ENCODE measurements around the gene STAC. TPM values are rescaled to one million over a fixed set of nuclear protein-coding genes. Genes with fewer than 3 reads are reported as not detected.
"Not testable (repeated sequence)": the region's sequence is repeated elsewhere in the genome, so short reads cannot be mapped to it uniquely, and the experiment has no call there.

The STAC gene
- total RNA-seq, 1 donor from 2014 or later, result 0.30 TPM

DNA sequence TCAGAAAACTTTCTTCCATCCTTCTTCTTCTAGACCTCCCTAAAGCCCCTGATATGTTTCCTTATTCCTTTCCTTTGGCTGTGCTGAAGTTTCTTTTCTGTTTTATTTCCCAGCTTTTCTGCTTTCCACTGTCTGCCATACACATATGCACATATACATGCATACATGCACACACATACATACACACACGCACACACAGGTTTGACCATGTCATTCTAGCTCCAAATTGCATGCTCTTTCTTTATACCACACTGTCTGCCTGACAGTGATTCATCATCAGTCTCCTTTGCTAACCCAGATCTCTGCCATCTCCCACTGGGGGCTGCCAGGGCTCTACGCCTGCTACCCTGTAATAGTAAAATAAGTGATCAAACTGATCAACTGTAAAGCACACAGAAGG is 181.3 kb downstream of the STAC start:
- intact Hi-C loops (cut with micrococcal nuclease), result no loop called here
- DNase-seq, result no peak

DNA sequence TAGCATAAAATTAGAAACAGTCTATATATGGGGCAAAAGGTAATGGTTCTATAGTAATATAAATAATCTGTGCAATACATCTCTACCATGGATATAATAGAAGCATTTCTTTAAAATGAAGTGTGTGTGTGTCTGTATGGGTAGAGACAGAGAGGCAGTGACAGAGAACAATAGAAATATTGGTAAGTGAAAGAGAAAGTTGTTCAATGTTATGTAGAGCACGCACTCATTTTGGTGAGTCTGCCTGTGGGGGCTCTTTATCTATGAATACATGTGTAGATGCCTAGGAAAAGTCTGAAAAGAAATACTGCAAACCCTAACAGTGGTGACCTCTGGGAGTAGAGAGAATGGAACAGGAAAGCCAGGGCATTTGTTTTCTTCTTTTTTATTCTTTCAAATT is 182.6 kb downstream of the STAC start:
- TF ChIP-seq, protein P1, sequence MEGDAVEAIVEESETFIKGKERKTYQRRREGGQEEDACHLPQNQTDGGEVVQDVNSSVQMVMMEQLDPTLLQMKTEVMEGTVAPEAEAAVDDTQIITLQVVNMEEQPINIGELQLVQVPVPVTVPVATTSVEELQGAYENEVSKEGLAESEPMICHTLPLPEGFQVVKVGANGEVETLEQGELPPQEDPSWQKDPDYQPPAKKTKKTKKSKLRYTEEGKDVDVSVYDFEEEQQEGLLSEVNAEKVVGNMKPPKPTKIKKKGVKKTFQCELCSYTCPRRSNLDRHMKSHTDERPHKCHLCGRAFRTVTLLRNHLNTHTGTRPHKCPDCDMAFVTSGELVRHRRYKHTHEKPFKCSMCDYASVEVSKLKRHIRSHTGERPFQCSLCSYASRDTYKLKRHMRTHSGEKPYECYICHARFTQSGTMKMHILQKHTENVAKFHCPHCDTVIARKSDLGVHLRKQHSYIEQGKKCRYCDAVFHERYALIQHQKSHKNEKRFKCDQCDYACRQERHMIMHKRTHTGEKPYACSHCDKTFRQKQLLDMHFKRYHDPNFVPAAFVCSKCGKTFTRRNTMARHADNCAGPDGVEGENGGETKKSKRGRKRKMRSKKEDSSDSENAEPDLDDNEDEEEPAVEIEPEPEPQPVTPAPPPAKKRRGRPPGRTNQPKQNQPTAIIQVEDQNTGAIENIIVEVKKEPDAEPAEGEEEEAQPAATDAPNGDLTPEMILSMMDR (IDR thresholded peaks at IDR 0.05; ENCODE audit: borderline replicate concordance), result no peak
- Histone ChIP-seq H3K27ac (replicated peaks) (no peak overlapping the region), H3K4me1 (no peaks in the 10 kb centered on the region), H3K27me3 (ENCODE audit: low read depth) (peaks cover 9% of the 10 kb centered on the region), H3K9me3 (replicated peaks) (peaks cover 11% of the 10 kb centered on the region), H3K36me3 (no peaks in the 10 kb centered on the region), H3K4me3 (no peak overlapping the region)
- DNase-seq, result no peak
- intact Hi-C loops (cut with micrococcal nuclease), result no loop called here

More for the DNA sequence above, 181.3 kb downstream of the STAC start:
- TF ChIP-seq, protein P1 (IDR thresholded peaks at IDR 0.05; ENCODE audit: borderline replicate concordance), result no peak
- no peak overlapping the region for H3K4me3 ChIP-seq
- peaks cover 9% of the 10 kb centered on the region for H3K27me3 ChIP-seq (ENCODE audit: low read depth)
- H3K9me3 ChIP-seq (replicated peaks), result peaks cover 6% of the 10 kb centered on the region
- no peak overlapping the region for H3K27ac ChIP-seq (replicated peaks)
- H3K36me3 ChIP-seq, result no peaks in the 10 kb centered on the region
- H3K4me1 ChIP-seq, result no peaks in the 10 kb centered on the region

DNA sequence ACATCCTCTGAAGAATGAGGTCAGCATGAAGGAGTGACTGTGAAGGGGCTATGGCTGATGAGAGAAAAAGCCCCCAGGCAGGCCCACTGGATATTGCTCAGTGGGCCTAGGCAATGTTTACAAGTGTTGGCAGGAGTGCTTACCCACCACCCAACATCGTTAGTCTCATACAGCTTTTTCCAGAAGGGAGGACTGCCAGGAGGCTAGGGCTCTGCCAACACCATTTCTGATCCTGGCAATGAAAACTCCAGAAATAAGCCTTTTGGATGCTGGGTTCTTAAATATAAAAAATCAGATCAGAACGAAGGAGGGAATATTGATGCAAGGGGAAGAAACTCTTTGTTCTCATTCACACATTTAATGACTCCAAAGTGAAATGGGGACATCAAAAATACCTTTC is 194.9 kb downstream of the STAC start:
- Histone ChIP-seq H3K27me3 (ENCODE audit: low read depth) (no peaks in the 10 kb centered on the region), H3K4me3 (no peak overlapping the region), H3K36me3 (no peaks in the 10 kb centered on the region), H3K27ac (replicated peaks) (no peak overlapping the region), H3K4me1 (no peaks in the 10 kb centered on the region), H3K9me3 (replicated peaks) (peaks cover 57% of the 10 kb centered on the region)
- intact Hi-C loops (cut with micrococcal nuclease), result no loop called here
- TF ChIP-seq, protein P1 (IDR thresholded peaks at IDR 0.05; ENCODE audit: borderline replicate concordance), result no peak
- DNase-seq, result no peak

DNA sequence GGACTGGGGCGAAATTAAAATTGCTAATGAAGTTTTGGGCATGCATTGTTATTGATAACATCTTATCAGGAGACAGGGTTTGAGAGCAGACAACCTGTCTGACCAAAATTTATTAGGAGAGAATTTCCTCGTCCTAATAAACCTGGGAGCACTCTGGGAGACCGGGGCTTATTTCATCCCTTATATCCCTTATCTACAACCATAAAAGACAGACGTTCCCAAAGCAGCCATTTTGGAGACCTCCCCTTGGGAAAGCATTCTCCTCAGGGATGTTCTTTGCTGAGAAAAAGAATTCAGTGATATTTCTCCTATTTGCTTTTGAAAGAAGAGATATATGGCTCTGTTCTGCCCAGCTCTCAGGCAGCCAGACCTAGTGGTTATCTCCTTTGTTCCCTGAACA is 198.1 kb downstream of the STAC start:
- intact Hi-C loops (cut with micrococcal nuclease); H3K27ac ChIP-seq (replicated peaks); DNase-seq; H3K36me3 ChIP-seq; H3K4me3 ChIP-seq; H3K27me3 ChIP-seq (ENCODE audit: low read depth); H3K4me1 ChIP-seq: not testable (repeated sequence)
- H3K9me3 ChIP-seq (replicated peaks), result peaks cover 48% of the 10 kb centered on the region

DNA sequence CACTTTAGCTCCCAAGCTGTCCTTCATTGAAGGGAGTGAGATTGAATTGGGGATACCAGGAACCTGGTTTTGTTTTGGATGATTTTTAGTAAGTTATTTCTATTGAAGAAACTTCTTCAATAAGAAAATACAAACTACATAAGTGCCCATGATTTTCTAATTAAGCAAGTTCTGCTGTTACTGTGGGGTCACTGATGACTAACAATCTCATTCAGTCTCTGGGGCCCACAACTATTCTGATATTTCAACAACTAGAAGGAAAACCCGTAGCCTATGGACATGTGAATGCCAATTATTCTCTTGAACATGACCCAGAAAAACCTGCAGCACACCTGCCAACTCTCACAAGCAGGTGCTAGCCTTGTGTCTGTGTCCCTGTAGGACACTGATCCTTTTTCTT is 199.4 kb downstream of the STAC start:
- Histone ChIP-seq H3K27me3 (ENCODE audit: low read depth) (no peaks in the 10 kb centered on the region), H3K9me3 (replicated peaks) (peaks cover 48% of the 10 kb centered on the region), H3K4me3 (no peak overlapping the region), H3K36me3 (no peaks in the 10 kb centered on the region), H3K4me1 (no peaks in the 10 kb centered on the region), H3K27ac (replicated peaks) (no peak overlapping the region)
- intact Hi-C loops (cut with micrococcal nuclease), result no loop called here
- DNase-seq, result no peak
- TF ChIP-seq, protein P1 (IDR thresholded peaks at IDR 0.05; ENCODE audit: borderline replicate concordance), result no peak

DNA sequence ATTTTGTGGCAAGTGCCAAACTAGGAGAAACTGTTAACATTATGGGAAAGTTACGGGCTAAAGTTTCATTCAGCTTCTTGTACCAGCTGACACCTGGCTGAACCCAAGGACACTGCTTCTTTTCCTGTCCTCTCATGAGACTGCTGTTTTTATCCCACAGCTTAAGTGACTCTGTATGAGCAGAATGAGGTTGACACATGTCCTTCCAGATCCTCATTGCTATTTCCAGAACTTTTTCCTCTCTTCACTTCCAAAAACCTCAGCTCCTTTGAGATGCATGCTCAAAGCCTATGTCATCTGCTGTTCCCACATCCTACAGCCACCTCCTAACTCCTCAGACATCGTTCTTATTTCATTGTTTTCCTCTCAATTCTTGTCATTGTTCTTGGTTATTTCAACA is 200.4 kb downstream of the STAC start:
- Histone ChIP-seq H3K4me1 (no peaks in the 10 kb centered on the region), H3K9me3 (replicated peaks) (peaks cover 48% of the 10 kb centered on the region), H3K4me3 (no peak overlapping the region), H3K27ac (replicated peaks) (no peak overlapping the region), H3K27me3 (ENCODE audit: low read depth) (no peaks in the 10 kb centered on the region), H3K36me3 (no peaks in the 10 kb centered on the region)
- TF ChIP-seq, protein P1 (IDR thresholded peaks at IDR 0.05; ENCODE audit: borderline replicate concordance), result no peak
- DNase-seq, result no peak
- intact Hi-C loops (cut with micrococcal nuclease), result no loop called here
